ENCODE measurements around the gene KRTAP10-10. TPM values are rescaled to one million over a fixed set of nuclear protein-coding genes. Genes with fewer than 3 reads are reported as not detected.
"Not testable (repeated sequence)": the region's sequence is repeated elsewhere in the genome, so short reads cannot be mapped to it uniquely, and the experiment has no call there.

The KRTAP10-10 gene
- total RNA-seq, 2 experiments from 2014 or later = not detected

DNA sequence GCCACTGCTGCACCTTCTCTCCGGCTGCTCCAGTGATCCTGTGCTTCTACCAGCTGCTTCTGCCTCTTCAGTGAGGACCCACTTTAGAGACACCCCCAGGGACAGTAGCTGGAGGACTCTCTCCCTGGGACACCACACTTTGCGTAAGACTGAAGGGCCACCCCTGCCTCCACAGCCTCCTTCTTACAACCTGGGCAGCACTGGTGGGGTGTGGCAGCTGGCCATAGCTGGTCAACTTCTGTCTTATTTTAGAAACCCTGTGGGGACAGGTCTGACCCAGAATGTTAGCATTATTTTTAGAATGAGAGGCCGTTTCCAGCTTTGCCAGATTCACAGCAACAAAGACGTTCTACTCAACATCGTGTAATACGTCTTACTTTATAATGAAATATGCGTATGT lies 11.4 kb upstream of the KRTAP10-10 start:
- peaks cover 8% of the 10 kb centered on the region for H3K27me3 Mint-ChIP-seq

GRCh38 chr21:44626262-44626661 lies 10.9 kb upstream of the KRTAP10-10 start:
- H3K36me3 Mint-ChIP-seq = peaks cover 24% of the 10 kb centered on the region
- peaks cover 35% of the 10 kb centered on the region for H3K9me3 Mint-ChIP-seq (ENCODE audit: low read depth)
- H3K4me1 Mint-ChIP-seq = peaks cover 15% of the 10 kb centered on the region
- H3K27ac Mint-ChIP-seq = no peak overlapping the region
- no peak overlapping the region for H3K4me3 Mint-ChIP-seq
- peaks cover 8% of the 10 kb centered on the region for H3K27me3 Mint-ChIP-seq
- DNase-seq (no peak), ATAC-seq (no peak)
- CTCF ChIA-PET = no interaction called here

More for the DNA sequence above, 11.4 kb upstream of the KRTAP10-10 start:
- Mint-ChIP-seq H3K36me3 (peaks cover 23% of the 10 kb centered on the region), H3K4me3 (no peak overlapping the region), H3K4me1 (peaks cover 13% of the 10 kb centered on the region), H3K27ac (no peak overlapping the region), H3K9me3 (ENCODE audit: low read depth) (peaks cover 33% of the 10 kb centered on the region)
- CTCF ChIA-PET = no interaction called here
- ATAC-seq (no peak), DNase-seq (no peak)

DNA sequence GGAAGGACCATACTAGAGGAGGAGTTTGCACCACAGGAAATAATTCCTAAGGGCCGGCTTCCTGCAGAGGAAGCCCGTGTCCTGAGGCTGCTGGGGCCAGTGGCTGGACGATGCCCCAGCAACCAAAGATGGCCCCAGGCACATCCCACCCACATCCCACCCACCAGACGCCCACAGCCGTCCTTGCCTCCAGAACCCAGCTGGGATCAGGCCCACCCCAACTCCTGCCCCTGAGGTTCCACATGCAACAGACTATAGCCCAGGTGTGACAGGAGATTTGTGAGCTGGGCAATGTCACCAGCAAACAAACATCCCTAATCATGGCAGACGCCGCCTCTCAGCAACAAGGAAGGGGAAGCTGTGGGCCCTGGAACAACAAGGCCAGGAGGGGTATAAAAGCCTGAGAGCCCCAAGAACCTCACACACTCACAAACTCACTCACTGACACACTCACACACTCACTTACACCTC lies 10.4 kb upstream of the KRTAP10-10 start, which contains the start of gene KRTAP10-9:
TSS of gene KRTAP10-9 (plus strand) at position 421 of the 471 bp plus-strand sequence. CDS start 79 bp downstream, outside the sequence.
- peaks cover 15% of the 10 kb centered on the region for H3K4me1 Mint-ChIP-seq
- CTCF ChIA-PET = no interaction called here
- ATAC-seq (no peak), DNase-seq (no peak)
- H3K27ac Mint-ChIP-seq = no peak within 1 kb of the TSS
- H3K4me3 Mint-ChIP-seq = no peak within 1 kb of the TSS
- H3K36me3 Mint-ChIP-seq = peaks cover 26% of the 10 kb centered on the region
- peaks cover 38% of the 10 kb centered on the region for H3K9me3 Mint-ChIP-seq (ENCODE audit: low read depth)
- peaks cover 8% of the 10 kb centered on the region for H3K27me3 Mint-ChIP-seq

DNA sequence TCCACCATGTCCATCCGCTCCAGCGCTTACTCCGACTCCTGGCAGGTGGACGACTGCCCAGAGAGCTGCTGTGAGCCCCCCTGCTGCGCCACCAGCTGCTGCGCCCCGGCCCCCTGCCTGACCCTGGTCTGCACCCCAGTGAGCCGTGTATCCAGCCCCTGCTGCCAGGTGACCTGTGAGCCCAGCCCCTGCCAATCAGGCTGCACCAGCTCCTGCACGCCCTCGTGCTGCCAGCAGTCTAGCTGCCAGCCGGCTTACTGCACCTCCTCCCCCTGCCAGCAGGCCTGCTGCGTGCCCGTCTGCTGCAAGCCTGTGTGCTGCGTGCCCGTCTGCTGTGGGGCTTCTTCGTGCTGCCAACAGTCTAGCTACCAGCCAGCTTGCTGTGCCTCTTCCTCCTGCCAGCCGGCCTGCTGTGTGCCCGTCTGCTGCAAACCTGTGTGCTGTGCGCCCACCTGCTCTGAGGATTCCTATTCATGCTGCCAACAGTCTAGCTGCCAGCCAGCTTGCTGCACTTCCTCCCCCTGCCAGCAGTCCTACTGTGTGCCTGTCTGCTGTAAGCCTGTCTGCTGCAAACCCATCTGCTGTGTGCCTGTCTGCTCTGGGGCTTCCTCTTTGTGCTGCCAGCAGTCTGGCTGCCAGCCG lies 9.9 kb upstream of the KRTAP10-10 start:
- DNase-seq, H3K4me3 Mint-ChIP-seq, ATAC-seq, H3K27me3 Mint-ChIP-seq, H3K27ac Mint-ChIP-seq, CTCF ChIA-PET: not testable (repeated sequence)
- H3K36me3 Mint-ChIP-seq = peaks cover 31% of the 10 kb centered on the region
- peaks cover 15% of the 10 kb centered on the region for H3K4me1 Mint-ChIP-seq
- H3K9me3 Mint-ChIP-seq (ENCODE audit: low read depth) = peaks cover 43% of the 10 kb centered on the region

GRCh38 chr21:44627831-44628233 lies 9.3 kb upstream of the KRTAP10-10 start:
- H3K36me3 Mint-ChIP-seq = peaks cover 31% of the 10 kb centered on the region
- H3K4me3 Mint-ChIP-seq, CTCF ChIA-PET, ATAC-seq, DNase-seq, H3K27me3 Mint-ChIP-seq, H3K27ac Mint-ChIP-seq: not testable (repeated sequence)
- H3K9me3 Mint-ChIP-seq (ENCODE audit: low read depth) = peaks cover 40% of the 10 kb centered on the region
- peaks cover 15% of the 10 kb centered on the region for H3K4me1 Mint-ChIP-seq

DNA sequence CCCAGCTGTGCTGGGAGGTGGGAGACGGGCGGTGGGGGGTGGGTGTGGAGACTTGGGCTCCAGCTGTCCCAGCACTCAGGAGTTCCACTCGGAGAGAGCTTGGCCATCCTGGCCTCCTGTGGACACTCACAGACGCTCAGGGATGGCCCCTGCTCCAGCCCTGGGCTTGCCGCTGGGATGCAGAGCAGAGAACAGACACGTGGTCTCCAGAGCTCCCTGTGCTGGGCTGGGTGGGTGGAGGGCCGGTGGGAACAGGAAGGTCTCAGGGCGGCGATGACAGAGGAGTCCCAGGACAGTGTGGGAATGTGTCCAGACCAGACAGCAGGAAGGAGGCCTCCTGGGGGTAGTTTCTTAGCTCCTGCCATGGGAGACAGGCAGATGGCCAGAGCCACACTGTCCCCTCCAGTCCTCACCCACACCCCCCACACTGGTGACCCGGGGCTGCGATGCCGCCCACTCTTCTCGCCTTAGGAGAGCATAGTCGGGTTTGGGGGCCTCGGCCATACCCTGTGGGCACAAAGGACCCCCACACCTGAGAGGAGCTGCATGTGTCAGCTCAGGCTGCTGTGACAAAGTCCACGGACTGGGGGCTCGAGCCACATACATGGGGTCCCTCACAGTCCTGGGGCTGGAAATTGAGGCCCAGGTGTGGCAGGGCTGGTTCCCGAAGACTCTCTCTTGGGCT lies 8.3 kb upstream of the KRTAP10-10 start:
- CTCF ChIA-PET = no interaction called here
- Mint-ChIP-seq H3K4me3 (no peak overlapping the region), H3K27me3 (peaks cover 12% of the 10 kb centered on the region), H3K27ac (no peak overlapping the region), H3K9me3 (ENCODE audit: low read depth) (peaks cover 37% of the 10 kb centered on the region), H3K4me1 (peaks cover 15% of the 10 kb centered on the region), H3K36me3 (peaks cover 26% of the 10 kb centered on the region)
- ATAC-seq (no peak), DNase-seq (no peak)

- DNase-seq (no peak), ATAC-seq (no peak)
- H3K9me3 Mint-ChIP-seq (ENCODE audit: low read depth) = peaks cover 28% of the 10 kb centered on the region
- peaks cover 15% of the 10 kb centered on the region for H3K4me1 Mint-ChIP-seq
- CTCF ChIA-PET = no interaction called here
- peaks cover 9% of the 10 kb centered on the region for H3K27me3 Mint-ChIP-seq
- H3K36me3 Mint-ChIP-seq = peaks cover 18% of the 10 kb centered on the region
- no peak overlapping the region for H3K27ac Mint-ChIP-seq
- H3K4me3 Mint-ChIP-seq = no peak overlapping the region
These were observed 6.7 kb upstream of the KRTAP10-10 start for GRCh38 chr21:44630440-44630839.

DNA sequence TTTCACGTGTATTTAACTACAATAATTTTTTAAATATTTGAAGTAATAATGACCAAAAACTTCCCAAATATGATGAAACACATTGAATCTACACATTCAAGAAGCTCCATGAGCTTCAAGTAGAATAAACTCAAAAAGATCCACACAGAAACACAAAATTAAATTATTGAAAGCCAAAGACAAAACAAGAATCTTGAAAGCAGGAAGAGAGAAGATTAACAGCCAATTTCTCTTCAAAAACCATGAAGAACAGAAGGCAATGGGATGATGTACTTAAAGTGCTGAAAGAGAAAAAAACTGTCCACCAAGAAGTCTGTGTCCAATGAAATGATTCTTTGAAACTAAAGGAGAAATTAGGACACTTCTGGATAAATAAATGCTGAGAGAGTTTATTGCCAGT lies 5.1 kb upstream of the KRTAP10-10 start:
- Mint-ChIP-seq H3K27me3 (peaks cover 9% of the 10 kb centered on the region), H3K27ac (no peak overlapping the region), H3K36me3 (peaks cover 18% of the 10 kb centered on the region), H3K9me3 (ENCODE audit: low read depth) (peaks cover 28% of the 10 kb centered on the region), H3K4me3 (no peak overlapping the region), H3K4me1 (peaks cover 13% of the 10 kb centered on the region)
- CTCF ChIA-PET = no interaction called here
- ATAC-seq = no peak
- no peak for DNase-seq

GRCh38 chr21:44636209-44637017 lies 743 bp upstream of the KRTAP10-10 start:
- H3K27me3 Mint-ChIP-seq = peaks cover 11% of the 10 kb centered on the region
- ATAC-seq = no peak
- CTCF ChIA-PET = no interaction called here
- no peak overlapping the region for H3K4me3 Mint-ChIP-seq
- no peak for DNase-seq
- H3K27ac Mint-ChIP-seq = no peak overlapping the region
- no peaks in the 10 kb centered on the region for H3K4me1 Mint-ChIP-seq
- peaks cover 20% of the 10 kb centered on the region for H3K9me3 Mint-ChIP-seq (ENCODE audit: low read depth)
- peaks cover 7% of the 10 kb centered on the region for H3K36me3 Mint-ChIP-seq

- Mint-ChIP-seq H3K27me3 (peaks cover 14% of the 10 kb centered on the region), H3K9me3 (ENCODE audit: low read depth) (peaks cover 22% of the 10 kb centered on the region)
- H3K27ac Mint-ChIP-seq, ATAC-seq, H3K4me1 Mint-ChIP-seq, DNase-seq, CTCF ChIA-PET, H3K36me3 Mint-ChIP-seq, H3K4me3 Mint-ChIP-seq: not testable (repeated sequence)
These were observed 744 bp downstream of the KRTAP10-10 start for GRCh38 chr21:44637851-44638348.

DNA sequence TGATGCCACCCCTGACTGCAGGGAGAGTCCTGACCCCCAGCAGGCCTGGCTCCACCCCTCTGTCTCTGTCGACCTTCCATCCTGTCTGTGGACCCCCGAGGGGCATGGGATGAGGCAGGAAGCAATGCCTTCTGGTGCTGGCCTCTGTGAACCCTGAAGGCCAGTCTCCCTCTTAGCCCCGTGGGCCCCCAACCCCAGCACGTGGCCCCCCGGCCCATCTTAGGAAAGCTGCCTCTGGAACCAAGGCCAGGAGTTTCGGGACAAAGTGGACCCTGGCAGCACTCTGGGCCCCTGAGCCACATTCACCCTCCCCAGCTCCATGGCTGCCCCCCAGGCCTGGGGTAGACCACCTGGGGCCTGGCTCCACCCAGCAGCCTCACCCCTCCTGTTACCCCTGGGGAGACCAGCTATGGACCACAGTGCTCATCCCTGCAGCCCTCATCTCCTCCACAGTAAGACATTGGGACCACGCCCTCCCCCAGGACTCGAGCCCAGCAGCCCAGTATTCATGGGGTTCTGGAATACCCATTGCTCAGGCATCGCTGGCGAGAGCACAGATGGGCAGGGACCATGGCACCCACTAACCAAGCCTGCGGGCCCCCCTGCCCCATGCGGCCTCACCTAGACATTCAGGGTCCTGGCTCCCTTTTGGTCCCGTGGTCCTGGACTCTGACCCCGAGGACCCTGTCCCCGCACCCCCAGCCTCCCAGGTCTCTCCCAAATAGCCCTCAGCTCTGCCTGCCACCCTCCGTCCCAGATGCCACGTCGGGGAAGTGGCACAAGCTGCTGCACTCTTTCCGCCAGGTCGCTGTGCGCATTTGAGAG lies 1.6 kb downstream of the KRTAP10-10 start:
- ATAC-seq, H3K36me3 Mint-ChIP-seq, CTCF ChIA-PET, DNase-seq, H3K4me1 Mint-ChIP-seq, H3K27me3 Mint-ChIP-seq, H3K27ac Mint-ChIP-seq, H3K4me3 Mint-ChIP-seq: not testable (repeated sequence)
- peaks cover 26% of the 10 kb centered on the region for H3K9me3 Mint-ChIP-seq (ENCODE audit: low read depth)

GRCh38 chr21:44639331-44639655 lies 2.1 kb downstream of the KRTAP10-10 start:
- ATAC-seq (no peak), DNase-seq (no peak)
- peaks cover 32% of the 10 kb centered on the region for H3K9me3 Mint-ChIP-seq (ENCODE audit: low read depth)
- no peak overlapping the region for H3K27ac Mint-ChIP-seq
- H3K4me1 Mint-ChIP-seq = peaks cover 3% of the 10 kb centered on the region
- CTCF ChIA-PET = no interaction called here
- H3K4me3 Mint-ChIP-seq = no peak overlapping the region
- peaks cover 10% of the 10 kb centered on the region for H3K36me3 Mint-ChIP-seq
- H3K27me3 Mint-ChIP-seq = peaks cover 9% of the 10 kb centered on the region

- Mint-ChIP-seq H3K36me3 (peaks cover 15% of the 10 kb centered on the region), H3K27ac (no peak overlapping the region), H3K9me3 (ENCODE audit: low read depth) (peaks cover 40% of the 10 kb centered on the region), H3K4me3 (no peak overlapping the region), H3K27me3 (peaks cover 5% of the 10 kb centered on the region), H3K4me1 (peaks cover 3% of the 10 kb centered on the region)
- DNase-seq = no peak
- CTCF ChIA-PET = no interaction called here
- ATAC-seq = no peak
These were observed 3.6 kb downstream of the KRTAP10-10 start for GRCh38 chr21:44640761-44641160.
